Keratinocyte (primary cell): ENCODE measurements around the gene SRD5A2. TPM values are rescaled to one million over a fixed set of nuclear protein-coding genes. Genes with fewer than 3 reads are reported as not detected.

Source experiments
- DNase-seq: peaks from one replicate; pipeline ENCODE4 v3.0.0-alpha.2; 2011; ENCODE audit warnings: low read depth, missing footprints, low spot score
- FAIRE-seq: peaks from 2 replicates; lab custom pipeline; 2011; peaks lifted over from hg19 to GRCh38; lab: Jason Lieb, UNC
- H2AFZ ChIP-seq: 2 replicates; pipeline ENCODE4 v1.6.0; 2012; ENCODE audit warnings: low read length, control low read depth, inconsistent platforms; ENCODE audit not compliant: control insufficient read depth
- H3K27ac ChIP-seq: 2 replicates; pipeline ENCODE4 v1.5.1; 2011; ENCODE audit warnings: low read length; ENCODE audit not compliant: control insufficient read depth, insufficient read depth
- H3K27me3 ChIP-seq: 3 replicates; pipeline ENCODE4 v1.6.0; 2011; ENCODE audit warnings: low read length; ENCODE audit not compliant: control insufficient read depth, insufficient read depth; ENCODE audit errors: extremely low read depth
- H3K36me3 ChIP-seq, 2 experiments: 2 replicates in 1 of 2; 3 replicates in 1 of 2; pipeline ENCODE4 v1.5.1; 2011; ENCODE audit warnings: low read length in 2 of 2, mild to moderate bottlenecking in 1 of 2; ENCODE audit not compliant: control insufficient read depth in 2 of 2, insufficient read depth in 2 of 2; ENCODE audit errors: extremely low read depth in 1 of 2
- H3K4me1 ChIP-seq: 3 replicates; pipeline ENCODE4 v1.5.1; 2011; ENCODE audit warnings: low read length; ENCODE audit not compliant: control insufficient read depth, insufficient read depth; ENCODE audit errors: extremely low read depth
- H3K4me2 ChIP-seq: 3 replicates; pipeline ENCODE4 v1.6.0; 2011; ENCODE audit warnings: low read depth, low read length; ENCODE audit not compliant: control insufficient read depth, insufficient read depth; ENCODE audit errors: extremely low read depth
- H3K4me3 ChIP-seq, 3 experiments: fragments of 200-600 bp in 1 of 3; sonication (generic) in 1 of 3; 2 replicates in 2 of 3; 3 replicates in 1 of 3; pipeline ENCODE4 v1.5.1; 2011 to 2016; ENCODE audit warnings: low read length in 3 of 3, mild to moderate bottlenecking in 3 of 3, control low read depth in 2 of 3, inconsistent platforms in 1 of 3, low read depth in 1 of 3, mixed read lengths in 1 of 3, mixed run types in 1 of 3, moderate library complexity in 1 of 3; ENCODE audit not compliant: control insufficient read depth in 2 of 3, insufficient read depth in 2 of 3; ENCODE audit errors: extremely low read depth in 1 of 3
- H3K79me2 ChIP-seq: 2 replicates; pipeline ENCODE4 v1.6.0; 2012; ENCODE audit warnings: low read length; ENCODE audit not compliant: control insufficient read depth, insufficient read depth
- H3K9ac ChIP-seq: 3 replicates; pipeline ENCODE4 v1.6.0; 2011; ENCODE audit warnings: low read length; ENCODE audit not compliant: control insufficient read depth, insufficient read depth; ENCODE audit errors: extremely low read depth
- H3K9me1 ChIP-seq: 3 replicates; pipeline ENCODE4 v1.6.0; 2011; ENCODE audit warnings: low read length; ENCODE audit not compliant: control insufficient read depth, insufficient read depth; ENCODE audit errors: extremely low read depth
- H3K9me3 ChIP-seq: 2 replicates; pipeline ENCODE4 v1.5.1; 2012; ENCODE audit warnings: low read depth, low read length; ENCODE audit not compliant: control insufficient read depth
- H4K20me1 ChIP-seq: 3 replicates; pipeline ENCODE4 v1.6.0; 2011; ENCODE audit warnings: low read length; ENCODE audit not compliant: control insufficient read depth, insufficient read depth; ENCODE audit errors: extremely low read depth
- EZH2 ChIP-seq: IDR thresholded peaks from one replicate; pipeline ENCODE4 v1.6.1; 2012; ENCODE audit warnings: inconsistent platforms, mild to moderate bottlenecking, low read length, moderate library complexity
- dilution Hi-C: fragments of 300-500 bp; cut with MboI; formaldehyde crosslinking; loops from one replicate; pipeline ENCODE4 v1.7.0; 2020; ENCODE audit warnings: low sequenced_read_pairs; ENCODE audit not compliant: extremely low pct_ligation_motif_present
- polyA plus RNA-seq, 5 experiments: library from polyadenylated mRNA; depleted of rRNA in 3 of 5; stranded (reverse) in 3 of 5; stranded (forward) in 1 of 5; unstranded in 1 of 5; fragments of >200 nt; gene quantifications; 1 replicate in 1 of 5; 2 replicates in 3 of 5; 3 replicates in 1 of 5; pipeline versions ENCODE4 v1.2.1 to v1.2.3, GENCODE V29; 2011 to 2012; ENCODE audit warnings: missing spikeins in 2 of 5, low read depth in 1 of 5, low replicate concordance in 1 of 5
- TF ChIP-seq, protein P1 (sequence below), 3 experiments: IDR thresholded peaks in 1 of 3; conservative IDR thresholded peaks in 1 of 3; optimal IDR thresholded peaks in 1 of 3; 2 replicates in 2 of 3; 3 replicates in 1 of 3; pipeline versions ENCODE3 to v1.5.1; 2011; ENCODE audit warnings: low read length in 3 of 3, mild to moderate bottlenecking in 3 of 3, moderate library complexity in 2 of 3, control low read depth in 1 of 3, inconsistent platforms in 1 of 3; ENCODE audit not compliant: insufficient read depth in 2 of 3; ENCODE audit errors: extremely low read depth in 1 of 3

SRD5A2 gene
- polyA plus RNA-seq, 1 donor (not counting 4 experiments of a cell fraction or from before 2014, with no cell fraction given): 0.04 TPM

DNA sequence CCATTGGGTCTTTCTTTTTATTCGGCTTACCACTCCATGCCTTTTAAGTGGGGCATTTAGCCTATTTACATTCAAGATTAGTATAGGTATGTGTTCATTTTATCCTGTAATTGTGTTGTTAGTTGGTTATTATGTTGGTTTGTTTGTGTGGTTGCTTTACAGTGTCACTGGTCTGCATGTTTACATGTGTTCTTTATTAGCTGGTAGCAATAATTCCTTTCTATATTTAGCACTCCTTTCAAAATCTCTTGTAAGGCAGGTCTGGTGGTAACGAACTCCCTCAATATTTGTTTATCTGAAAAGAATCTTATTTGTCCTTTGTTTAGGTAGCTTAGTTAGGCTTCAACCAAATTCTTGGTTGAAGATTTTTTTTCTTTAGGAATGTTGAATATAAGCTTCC is 97.5 kb downstream of the SRD5A2 start:
- Histone ChIP-seq H3K4me2 (no peak overlapping the region), H3K9me3 (no peaks in the 10 kb centered on the region), H3K79me2 (no peaks in the 10 kb centered on the region), H3K27ac (no peak overlapping the region), H2AFZ (no peak overlapping the region), H4K20me1 (no peaks in the 10 kb centered on the region), H3K27me3 (no peaks in the 10 kb centered on the region), H3K4me1 (no peaks in the 10 kb centered on the region), H3K9ac (no peak overlapping the region), H3K4me3 (no peak overlapping the region), H3K9me1 (no peaks in the 10 kb centered on the region), H3K36me3 (no peaks in the 10 kb centered on the region)
- no peak for DNase-seq
- TF ChIP-seq EZH2: no peak
- TF ChIP-seq, protein P1, sequence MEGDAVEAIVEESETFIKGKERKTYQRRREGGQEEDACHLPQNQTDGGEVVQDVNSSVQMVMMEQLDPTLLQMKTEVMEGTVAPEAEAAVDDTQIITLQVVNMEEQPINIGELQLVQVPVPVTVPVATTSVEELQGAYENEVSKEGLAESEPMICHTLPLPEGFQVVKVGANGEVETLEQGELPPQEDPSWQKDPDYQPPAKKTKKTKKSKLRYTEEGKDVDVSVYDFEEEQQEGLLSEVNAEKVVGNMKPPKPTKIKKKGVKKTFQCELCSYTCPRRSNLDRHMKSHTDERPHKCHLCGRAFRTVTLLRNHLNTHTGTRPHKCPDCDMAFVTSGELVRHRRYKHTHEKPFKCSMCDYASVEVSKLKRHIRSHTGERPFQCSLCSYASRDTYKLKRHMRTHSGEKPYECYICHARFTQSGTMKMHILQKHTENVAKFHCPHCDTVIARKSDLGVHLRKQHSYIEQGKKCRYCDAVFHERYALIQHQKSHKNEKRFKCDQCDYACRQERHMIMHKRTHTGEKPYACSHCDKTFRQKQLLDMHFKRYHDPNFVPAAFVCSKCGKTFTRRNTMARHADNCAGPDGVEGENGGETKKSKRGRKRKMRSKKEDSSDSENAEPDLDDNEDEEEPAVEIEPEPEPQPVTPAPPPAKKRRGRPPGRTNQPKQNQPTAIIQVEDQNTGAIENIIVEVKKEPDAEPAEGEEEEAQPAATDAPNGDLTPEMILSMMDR (optimal IDR thresholded peaks at IDR 0.05 in 1 of 3, IDR thresholded peaks at IDR 0.05 in 1 of 3, conservative IDR thresholded peaks at IDR 0.05 in 1 of 3; ENCODE audit: extremely low read depth in 1 of 3, insufficient read depth in 2 of 3, low read length in 3 of 3): no peak
- no peak for FAIRE-seq
- dilution Hi-C loops: no loop called here

DNA sequence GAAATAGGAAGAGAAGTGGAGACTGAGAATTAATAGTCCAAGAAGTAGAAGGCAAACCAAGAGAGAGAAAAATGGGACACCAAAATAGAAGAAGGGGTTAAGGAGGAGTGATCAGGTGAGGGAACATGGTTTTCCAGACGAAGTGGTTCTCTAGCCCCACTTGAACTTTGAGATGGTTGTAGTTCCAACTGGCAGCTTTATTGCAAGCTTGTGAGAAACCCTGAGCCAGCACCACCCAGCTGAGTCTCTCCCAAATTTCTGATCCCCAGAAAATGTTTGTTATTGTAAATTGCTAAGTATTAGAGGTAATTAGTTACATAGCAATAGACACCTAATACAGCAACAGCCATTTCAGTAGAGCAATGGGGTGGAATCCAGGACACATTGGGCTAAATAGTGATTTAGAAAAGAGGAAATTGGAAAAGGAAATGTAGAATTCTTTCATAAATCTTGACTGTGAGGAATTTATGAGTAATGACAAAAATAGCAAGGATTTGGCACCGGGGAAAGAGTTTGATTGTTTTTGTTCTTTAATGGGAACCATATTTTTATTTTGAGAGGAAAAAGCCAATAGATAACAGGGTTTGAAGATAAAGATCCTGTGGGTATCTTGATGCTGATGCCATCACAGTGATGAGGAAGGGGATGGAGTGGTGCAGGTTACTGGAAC is 104.1 kb downstream of the SRD5A2 start:
- H3K4me3 ChIP-seq: no peak overlapping the region
- no peak overlapping the region for H3K4me2 ChIP-seq
- no peaks in the 10 kb centered on the region for H3K9me1 ChIP-seq
- no peak for DNase-seq
- H3K4me1 ChIP-seq: peaks cover 6% of the 10 kb centered on the region
- no peak overlapping the region for H2AFZ ChIP-seq
- no peak overlapping the region for H3K27ac ChIP-seq
- no peaks in the 10 kb centered on the region for H3K27me3 ChIP-seq
- FAIRE-seq: no peak
- H4K20me1 ChIP-seq: no peaks in the 10 kb centered on the region
- H3K9me3 ChIP-seq: no peaks in the 10 kb centered on the region
- TF ChIP-seq EZH2: no peak
- TF ChIP-seq, protein P1 (optimal IDR thresholded peaks at IDR 0.05 in 1 of 3, IDR thresholded peaks at IDR 0.05 in 1 of 3, conservative IDR thresholded peaks at IDR 0.05 in 1 of 3; ENCODE audit: extremely low read depth in 1 of 3, insufficient read depth in 2 of 3, low read length in 3 of 3): no peak
- dilution Hi-C loops: no loop called here
- no peaks in the 10 kb centered on the region for H3K79me2 ChIP-seq
- no peak overlapping the region for H3K9ac ChIP-seq
- no peaks in the 10 kb centered on the region for H3K36me3 ChIP-seq
